Measurements from ENCODE around the gene ZNF148. TPM values are rescaled to one million over a fixed set of nuclear protein-coding genes. Genes with fewer than 3 reads are reported as not detected.

Gene ZNF148
- total RNA-seq, 2 experiments from 2014 or later, result 36.9 to 41.9 TPM

GRCh38 chr3:125289429-125289981 is 85.6 kb downstream of the ZNF148 start:
- H3K27me3 Mint-ChIP-seq, result no peaks in the 10 kb centered on the region
- no peaks in the 10 kb centered on the region for H3K4me1 Mint-ChIP-seq
- H3K9me3 Mint-ChIP-seq, result no peaks in the 10 kb centered on the region
- DNase-seq, result no peak
- H3K27ac Mint-ChIP-seq, result no peak overlapping the region
- H3K36me3 Mint-ChIP-seq (ENCODE audit: low read depth), result peaks cover 26% of the 10 kb centered on the region
- POLR2A ChIA-PET, result no interaction called here
- CTCF ChIA-PET, result no interaction called here
- no peak overlapping the region for H3K4me3 Mint-ChIP-seq

- ChIA-PET CTCF (no interaction called here), POLR2A (no interaction called here)
- Mint-ChIP-seq H3K9me3 (no peaks in the 10 kb centered on the region), H3K36me3 (ENCODE audit: low read depth) (peaks cover 34% of the 10 kb centered on the region), H3K4me1 (no peaks in the 10 kb centered on the region), H3K4me3 (no peak overlapping the region), H3K27ac (no peak overlapping the region), H3K27me3 (no peaks in the 10 kb centered on the region)
- no peak for DNase-seq
Measured at GRCh38 chr3:125287248-125287647, 87.9 kb downstream of the ZNF148 start.

GRCh38 chr3:125281381-125281780 is 93.7 kb downstream of the ZNF148 start:
- DNase-seq, result no peak
- Mint-ChIP-seq H3K36me3 (ENCODE audit: low read depth) (peaks cover 30% of the 10 kb centered on the region), H3K9me3 (no peaks in the 10 kb centered on the region), H3K27me3 (no peaks in the 10 kb centered on the region), H3K4me3 (no peak overlapping the region), H3K27ac (no peak overlapping the region), H3K4me1 (no peaks in the 10 kb centered on the region)
- CTCF ChIA-PET, result no interaction called here
- POLR2A ChIA-PET, result no interaction called here

- no peak for DNase-seq
- CTCF ChIA-PET, result no interaction called here
- Mint-ChIP-seq H3K4me1 (no peaks in the 10 kb centered on the region), H3K36me3 (ENCODE audit: low read depth) (peaks cover 34% of the 10 kb centered on the region), H3K4me3 (no peak overlapping the region), H3K27ac (no peak overlapping the region), H3K27me3 (no peaks in the 10 kb centered on the region), H3K9me3 (no peaks in the 10 kb centered on the region)
- POLR2A ChIA-PET, result interaction anchor here (1.0 kb wide), 1 partner anchor 8 kb away, joined by 3 read pairs; no protein-coding TSS in a partner anchor
Measured at GRCh38 chr3:125280668-125281361, 94.3 kb downstream of the ZNF148 start.

- H3K27me3 Mint-ChIP-seq, result no peaks in the 10 kb centered on the region
- H3K9me3 Mint-ChIP-seq, result no peaks in the 10 kb centered on the region
- peaks cover 26% of the 10 kb centered on the region for H3K36me3 Mint-ChIP-seq (ENCODE audit: low read depth)
- H3K4me3 Mint-ChIP-seq, result no peak overlapping the region
- POLR2A ChIA-PET, result no interaction called here
- no peak for DNase-seq
- CTCF ChIA-PET, result no interaction called here
- no peak overlapping the region for H3K27ac Mint-ChIP-seq
- no peaks in the 10 kb centered on the region for H3K4me1 Mint-ChIP-seq
Measured at GRCh38 chr3:125278155-125278554, 97.0 kb downstream of the ZNF148 start.

GRCh38 chr3:125271127-125271526 is 104.0 kb downstream of the ZNF148 start:
- POLR2A ChIA-PET, result no interaction called here
- no peak overlapping the region for H3K4me3 Mint-ChIP-seq
- no peaks in the 10 kb centered on the region for H3K27me3 Mint-ChIP-seq
- peaks cover 49% of the 10 kb centered on the region for H3K36me3 Mint-ChIP-seq (ENCODE audit: low read depth)
- H3K27ac Mint-ChIP-seq, result no peak overlapping the region
- DNase-seq, result no peak
- H3K9me3 Mint-ChIP-seq, result peaks cover 9% of the 10 kb centered on the region
- H3K4me1 Mint-ChIP-seq, result peaks cover 10% of the 10 kb centered on the region
- CTCF ChIA-PET, result no interaction called here

- POLR2A ChIA-PET, result no interaction called here
- Mint-ChIP-seq H3K36me3 (ENCODE audit: low read depth) (peaks cover 58% of the 10 kb centered on the region), H3K27ac (no peak overlapping the region)
Measured at GRCh38 chr3:125267460-125267859, 107.7 kb downstream of the ZNF148 start.

GRCh38 chr3:125266971-125267370 is 108.2 kb downstream of the ZNF148 start:
- ChIA-PET CTCF (no interaction called here), POLR2A (no interaction called here)
- Mint-ChIP-seq H3K9me3 (peaks cover 9% of the 10 kb centered on the region), H3K4me1 (peaks cover 13% of the 10 kb centered on the region), H3K27ac (no peak overlapping the region), H3K4me3 (no peak overlapping the region), H3K36me3 (ENCODE audit: low read depth) (peaks cover 55% of the 10 kb centered on the region), H3K27me3 (no peaks in the 10 kb centered on the region)
- DNase-seq, result no peak

More at GRCh38 chr3:125267460-125267859, 107.7 kb downstream of the ZNF148 start:
- CTCF ChIA-PET, result no interaction called here
- DNase-seq, result no peak
- H3K27me3 Mint-ChIP-seq, result no peaks in the 10 kb centered on the region
- no peak overlapping the region for H3K4me3 Mint-ChIP-seq
- H3K4me1 Mint-ChIP-seq, result peaks cover 13% of the 10 kb centered on the region
- peaks cover 9% of the 10 kb centered on the region for H3K9me3 Mint-ChIP-seq

GRCh38 chr3:125262161-125262560 is 113.0 kb downstream of the ZNF148 start:
- Mint-ChIP-seq H3K27me3 (no peaks in the 10 kb centered on the region), H3K36me3 (ENCODE audit: low read depth) (peaks cover 39% of the 10 kb centered on the region), H3K4me1 (peaks cover 18% of the 10 kb centered on the region), H3K9me3 (peaks cover 10% of the 10 kb centered on the region), H3K4me3 (no peak overlapping the region), H3K27ac (no peak overlapping the region)
- no peak for DNase-seq
- ChIA-PET POLR2A (no interaction called here), CTCF (no interaction called here)

GRCh38 chr3:125261031-125261430 is 114.1 kb downstream of the ZNF148 start:
- DNase-seq, result no peak
- H3K36me3 Mint-ChIP-seq (ENCODE audit: low read depth), result peaks cover 35% of the 10 kb centered on the region
- H3K27ac Mint-ChIP-seq, result no peak overlapping the region
- H3K27me3 Mint-ChIP-seq, result no peaks in the 10 kb centered on the region
- CTCF ChIA-PET, result interaction anchor here (1.1 kb wide), 1 partner anchor 324 kb away, joined by 3 read pairs; no protein-coding TSS in a partner anchor
- POLR2A ChIA-PET, result no interaction called here
- H3K4me3 Mint-ChIP-seq, result no peak overlapping the region
- H3K4me1 Mint-ChIP-seq, result peaks cover 6% of the 10 kb centered on the region
- peaks cover 9% of the 10 kb centered on the region for H3K9me3 Mint-ChIP-seq

GRCh38 chr3:125260158-125260557 is 115.0 kb downstream of the ZNF148 start:
- Mint-ChIP-seq H3K27me3 (no peaks in the 10 kb centered on the region), H3K36me3 (ENCODE audit: low read depth) (peaks cover 32% of the 10 kb centered on the region), H3K9me3 (peaks cover 9% of the 10 kb centered on the region), H3K4me3 (no peak overlapping the region), H3K27ac (no peak overlapping the region), H3K4me1 (peaks cover 4% of the 10 kb centered on the region)
- ChIA-PET POLR2A (interaction anchor here (0.6 kb wide), 1 partner anchor 8 kb away, joined by 4 read pairs; no protein-coding TSS in a partner anchor), CTCF (interaction anchor here (1.1 kb wide), 1 partner anchor 325 kb away, joined by 3 read pairs; no protein-coding TSS in a partner anchor)
- DNase-seq, result no peak

GRCh38 chr3:125257536-125257935 is 117.6 kb downstream of the ZNF148 start:
- Mint-ChIP-seq H3K4me1 (peaks cover 4% of the 10 kb centered on the region), H3K4me3 (no peak overlapping the region), H3K27me3 (no peaks in the 10 kb centered on the region), H3K9me3 (peaks cover 9% of the 10 kb centered on the region), H3K27ac (no peak overlapping the region), H3K36me3 (ENCODE audit: low read depth) (peaks cover 29% of the 10 kb centered on the region)
- ChIA-PET POLR2A (no interaction called here), CTCF (no interaction called here)
- DNase-seq, result no peak

- no peak for DNase-seq
- H3K9me3 Mint-ChIP-seq, result peaks cover 9% of the 10 kb centered on the region
- no peak overlapping the region for H3K27ac Mint-ChIP-seq
- no peak overlapping the region for H3K4me3 Mint-ChIP-seq
- H3K36me3 Mint-ChIP-seq (ENCODE audit: low read depth), result peaks cover 29% of the 10 kb centered on the region
- CTCF ChIA-PET, result no interaction called here
- peaks cover 4% of the 10 kb centered on the region for H3K4me1 Mint-ChIP-seq
- POLR2A ChIA-PET, result no interaction called here
- H3K27me3 Mint-ChIP-seq, result no peaks in the 10 kb centered on the region
Measured at GRCh38 chr3:125256675-125257074, 118.5 kb downstream of the ZNF148 start.

- no peak overlapping the region for H3K4me3 Mint-ChIP-seq
- H3K4me1 Mint-ChIP-seq, result no peaks in the 10 kb centered on the region
- no peak for DNase-seq
- no peaks in the 10 kb centered on the region for H3K9me3 Mint-ChIP-seq
- ChIA-PET POLR2A (no interaction called here), CTCF (no interaction called here)
- no peak overlapping the region for H3K27ac Mint-ChIP-seq
- H3K27me3 Mint-ChIP-seq, result no peaks in the 10 kb centered on the region
- H3K36me3 Mint-ChIP-seq (ENCODE audit: low read depth), result peaks cover 13% of the 10 kb centered on the region
Measured at GRCh38 chr3:125250973-125251372, 124.2 kb downstream of the ZNF148 start.
